Prostate gland (tissue), 2 donors: ENCODE results near the gene TRIM39. TPM values are rescaled to one million over a fixed set of nuclear protein-coding genes. Genes with fewer than 3 reads are reported as not detected.

ENCODE experiments used
- DNase-seq: peaks from one replicate; pipeline ENCODE4 v3.0.0-alpha.2; 2019; ENCODE audit warnings: low spot score
- H3K27ac ChIP-seq, 2 donors: fragments of 200-600 bp; sonication (generic); 2 replicates each; pipeline ENCODE4 v1.5.1; 2017 to 2019
- H3K27me3 ChIP-seq: fragments of 200-600 bp; sonication (generic); replicated peaks from 2 replicates; pipeline ENCODE4 v1.5.1; 2019; ENCODE audit not compliant: insufficient read depth
- H3K36me3 ChIP-seq, 2 donors: fragments of 200-600 bp; sonication (generic); 1 replicate in 1 of 2; 2 replicates in 1 of 2; pipeline versions ENCODE4 v1.5.1 to v1.8.1; 2017 to 2019
- H3K4me1 ChIP-seq: fragments of 200-600 bp; sonication (generic); replicated peaks from 2 replicates; pipeline ENCODE4 v1.5.1; 2019
- H3K4me3 ChIP-seq, 2 donors: fragments of 200-600 bp; sonication (generic); 2 replicates each; pipeline ENCODE4 v1.5.1; 2017 to 2019
- H3K9me3 ChIP-seq: fragments of 200-600 bp; sonication (generic); 2 replicates; pipeline ENCODE4 v1.5.1; 2017
- CTCF ChIP-seq, 4 experiments: fragments of 200-600 bp in 2 of 4; fragments of 450-650 bp in 2 of 4; sonication (generic) in 2 of 4; IDR thresholded peaks; 1 replicate in 3 of 4; 2 replicates in 1 of 4; pipeline ENCODE4 v1.5.1; 2016 to 2019; ENCODE audit warnings: antibody characterized with exemption in 4 of 4, mild to moderate bottlenecking in 2 of 4, moderate library complexity in 2 of 4
- POLR2A ChIP-seq: fragments of 450-650 bp; IDR thresholded peaks from one replicate; pipeline ENCODE4 v1.6.1; 2016; ENCODE audit warnings: antibody characterized with exemption, mild to moderate bottlenecking
- POLR2AphosphoS5 ChIP-seq: sonication (generic); formaldehyde crosslinking; IDR thresholded peaks from one replicate; pipeline ENCODE4 v1.6.1; 2017; ENCODE audit warnings: antibody characterized with exemption
- WGBS: methylation state at CpG from one replicate; pipeline ENCODE4 v1.1.5; 2018; 5-methylcytosine and 5-hydroxymethylcytosine counted together
- intact Hi-C: fragments of 100-400 bp; cut with DNase I; formaldehyde crosslinking; loops from one replicate; pipeline ENCODE4 v1.14.2; 2022
- total RNA-seq, 2 donors: library from RNA; depleted of rRNA; stranded (reverse); fragments of >200 nt; gene quantifications; one replicate each; pipeline ENCODE4 v1.1.0, GENCODE V29; 2016

The TRIM39 gene
- total RNA-seq, 2 donors from 2014 or later = 15.2 to 27.7 TPM

GRCh38 chr6:30357678-30358540 lies 31.2 kb downstream of the TRIM39 start:
- Histone ChIP-seq H3K27ac (no peak overlapping the region), H3K9me3 (no peaks in the 10 kb centered on the region), H3K4me1 (no peaks in the 10 kb centered on the region), H3K27me3 (peaks cover 9% of the 10 kb centered on the region), H3K36me3 (no peaks in the 10 kb centered on the region), H3K4me3 (peak overlapping the region in 1 of 2 donors; percentile 15)
- DNase-seq = peak; percentile 15
- TF ChIP-seq POLR2AphosphoS5 (no peak), POLR2A (no peak), CTCF (IDR thresholded peaks at IDR 0.05) (peak; percentile 10 to 49 (median 36))
- WGBS = 6% methylated on average over 40 of the region's 40 CpGs
- intact Hi-C loops = loop anchor here (2.0 kb wide), 1 partner anchor 39 kb away; no protein-coding TSS in a partner anchor

GRCh38 chr6:30359276-30359675 lies 32.5 kb downstream of the TRIM39 start:
- WGBS = 33% methylated on average over 5 of the region's 5 CpGs
- H3K27ac ChIP-seq = no peak overlapping the region
- peaks cover 9% of the 10 kb centered on the region for H3K27me3 ChIP-seq
- H3K36me3 ChIP-seq = no peaks in the 10 kb centered on the region
- intact Hi-C loops = loop anchor here (2.0 kb wide), 1 partner anchor 38 kb away; no protein-coding TSS in a partner anchor
- H3K4me1 ChIP-seq = no peaks in the 10 kb centered on the region
- DNase-seq = no peak
- no peak overlapping the region for H3K4me3 ChIP-seq
- no peak for TF ChIP-seq CTCF (IDR thresholded peaks at IDR 0.05)
- TF ChIP-seq POLR2A = no peak
- TF ChIP-seq POLR2AphosphoS5 = no peak
- H3K9me3 ChIP-seq = no peaks in the 10 kb centered on the region

- H3K27ac ChIP-seq = no peak overlapping the region
- no peaks in the 10 kb centered on the region for H3K9me3 ChIP-seq
- no peak for DNase-seq
- peaks cover 9% of the 10 kb centered on the region for H3K27me3 ChIP-seq
- TF ChIP-seq CTCF (IDR thresholded peaks at IDR 0.05) (no peak), POLR2AphosphoS5 (no peak), POLR2A (no peak)
- H3K4me3 ChIP-seq = no peak overlapping the region
- WGBS = 37% methylated on average over 13 of the region's 13 CpGs
- H3K4me1 ChIP-seq = no peaks in the 10 kb centered on the region
- H3K36me3 ChIP-seq = no peaks in the 10 kb centered on the region
- intact Hi-C loops = no loop called here
These were observed 33.4 kb downstream of the TRIM39 start for GRCh38 chr6:30360139-30360538.

- WGBS = 90% methylated on average over 2 of the region's 2 CpGs
- no peak overlapping the region for H3K27ac ChIP-seq
- no peaks in the 10 kb centered on the region for H3K9me3 ChIP-seq
- H3K4me1 ChIP-seq = no peaks in the 10 kb centered on the region
- H3K27me3 ChIP-seq = peaks cover 9% of the 10 kb centered on the region
- intact Hi-C loops = no loop called here
- H3K4me3 ChIP-seq = no peak overlapping the region
- no peak for DNase-seq
- H3K36me3 ChIP-seq = no peaks in the 10 kb centered on the region
- TF ChIP-seq POLR2AphosphoS5 = no peak
- TF ChIP-seq CTCF (IDR thresholded peaks at IDR 0.05) = no peak
- no peak for TF ChIP-seq POLR2A
These were observed 34.9 kb downstream of the TRIM39 start for GRCh38 chr6:30361661-30362060.

GRCh38 chr6:30363459-30363858 lies 36.7 kb downstream of the TRIM39 start:
- intact Hi-C loops = no loop called here
- no peaks in the 10 kb centered on the region for H3K4me1 ChIP-seq
- no peak overlapping the region for H3K4me3 ChIP-seq
- no peaks in the 10 kb centered on the region for H3K9me3 ChIP-seq
- no peaks in the 10 kb centered on the region for H3K36me3 ChIP-seq
- peaks cover 2% of the 10 kb centered on the region for H3K27me3 ChIP-seq
- TF ChIP-seq CTCF (IDR thresholded peaks at IDR 0.05) (no peak), POLR2A (no peak), POLR2AphosphoS5 (no peak)
- WGBS = 79% methylated on average over 2 of the region's 2 CpGs
- H3K27ac ChIP-seq = no peak overlapping the region
- DNase-seq = no peak
